Measurements from ENCODE around the gene GCNT1.
"Not testable (repeated sequence)": the region's sequence is repeated elsewhere in the genome, so short reads cannot be mapped to it uniquely, and the experiment has no call there.

GCNT1 gene

GRCh38 chr9:76444322-76444929, 14.6 kb upstream of the GCNT1 start:
- DNase-seq, result no peak

- DNase-seq, result no peak
Measured at GRCh38 chr9:76445976-76446375, 13.0 kb upstream of the GCNT1 start.

GRCh38 chr9:76448501-76448900, 10.5 kb upstream of the GCNT1 start:
- DNase-seq, result no peak

GRCh38 chr9:76451234-76451633, 7.7 kb upstream of the GCNT1 start:
- no peak for DNase-seq

- no peak for DNase-seq
Measured at GRCh38 chr9:76452839-76453238, 6.1 kb upstream of the GCNT1 start.

GRCh38 chr9:76453785-76454184, 5.2 kb upstream of the GCNT1 start:
- DNase-seq, result no peak

- no peak for DNase-seq
Measured at GRCh38 chr9:76454311-76454710, 4.7 kb upstream of the GCNT1 start.

- DNase-seq, result peak; percentile 3
Measured at GRCh38 chr9:76456202-76456926, 2.6 kb upstream of the GCNT1 start.

- peak; percentile 54 for DNase-seq
Measured at GRCh38 chr9:76459694-76460635, 983 bp downstream of the GCNT1 start.

GRCh38 chr9:76462126-76462525, 3.1 kb downstream of the GCNT1 start:
- peak; percentile 22 for DNase-seq

GRCh38 chr9:76463211-76463610, 4.2 kb downstream of the GCNT1 start:
- DNase-seq, result peak; percentile 84

GRCh38 chr9:76464706-76465105, 5.7 kb downstream of the GCNT1 start:
- DNase-seq, result no peak

GRCh38 chr9:76465442-76466298, 6.7 kb downstream of the GCNT1 start:
- no peak for DNase-seq

- DNase-seq, result no peak
Measured at GRCh38 chr9:76466299-76466605, 7.3 kb downstream of the GCNT1 start.

GRCh38 chr9:76474419-76474818, 15.4 kb downstream of the GCNT1 start:
- DNase-seq, result no peak

GRCh38 chr9:76475686-76476085, 16.7 kb downstream of the GCNT1 start:
- no peak for DNase-seq

- not testable (repeated sequence) for DNase-seq
Measured at GRCh38 chr9:76477818-76478217, 18.8 kb downstream of the GCNT1 start.

- DNase-seq, result no peak
Measured at GRCh38 chr9:76478226-76478625, 19.2 kb downstream of the GCNT1 start.

GRCh38 chr9:76479337-76479736, 20.4 kb downstream of the GCNT1 start:
- DNase-seq, result not testable (repeated sequence)

- no peak for DNase-seq
Measured at GRCh38 chr9:76486151-76486550, 27.2 kb downstream of the GCNT1 start.

- DNase-seq, result no peak
Measured at GRCh38 chr9:76490249-76490990, 31.4 kb downstream of the GCNT1 start.

GRCh38 chr9:76491056-76491455, 32.1 kb downstream of the GCNT1 start:
- not testable (repeated sequence) for DNase-seq

All from NCI-H526 treated with DMSO at 0.1 percent for 48 hours (cell line).